GM18909 (cell line): ENCODE results near the gene TRAF2.

ENCODE experiments used
- ATAC-seq: cut with Tn5 transposase; IDR thresholded peaks from one replicate; pipeline ENCODE4 v1.9.1; 2021; ENCODE audit warnings: mild to moderate bottlenecking; ENCODE audit not compliant: unreplicated experiment, poor library complexity

Gene TRAF2

GRCh38 chr9:136928591-136928990, 42.3 kb downstream of the TRAF2 start:
- no peak for ATAC-seq

DNA sequence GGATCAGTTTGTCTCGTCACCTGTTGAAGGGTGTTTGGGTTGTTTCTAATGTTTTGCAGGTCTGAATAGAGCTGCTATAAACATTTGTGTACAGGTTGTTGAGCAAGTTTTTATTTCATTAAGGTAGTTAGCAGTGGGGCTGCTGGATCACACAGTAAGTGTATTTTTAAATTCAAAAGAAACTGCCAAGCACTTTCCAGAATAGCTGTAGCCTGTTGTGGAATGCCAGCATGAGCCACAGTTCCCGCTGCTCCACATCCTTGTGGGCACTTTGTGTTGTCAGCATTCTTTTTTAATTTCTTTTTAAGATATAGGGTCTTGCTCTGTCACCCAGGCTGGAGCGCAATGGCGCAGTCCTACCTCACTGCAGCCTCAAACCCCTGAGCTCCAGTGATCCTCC, 43.7 kb downstream of the TRAF2 start:
- ATAC-seq: no peak

- ATAC-seq: no peak
Measured at GRCh38 chr9:136931611-136932130, 45.4 kb downstream of the TRAF2 start.

DNA sequence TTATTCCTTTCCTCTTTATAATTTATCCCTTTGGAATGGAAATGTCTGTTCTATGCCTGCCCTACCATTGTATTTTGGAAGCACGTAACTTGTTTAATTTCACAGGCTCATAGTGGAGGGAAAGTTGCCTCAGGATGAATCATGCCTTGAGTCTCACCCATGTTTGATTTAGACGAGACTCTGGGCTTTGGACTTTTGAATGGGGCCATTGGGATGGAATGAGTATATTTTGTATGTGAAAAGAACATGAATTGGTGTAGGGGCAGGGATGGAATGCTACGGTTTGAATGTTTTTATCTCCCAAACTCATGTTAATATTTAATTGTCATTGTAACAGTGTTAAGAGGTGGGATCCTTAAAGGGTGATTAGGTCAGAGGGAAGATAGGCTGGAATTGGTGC, 48.0 kb downstream of the TRAF2 start:
- no peak for ATAC-seq

- no peak for ATAC-seq
Measured at GRCh38 chr9:136935651-136936050, 49.3 kb downstream of the TRAF2 start.

GRCh38 chr9:136936645-136937170, 50.4 kb downstream of the TRAF2 start:
- no peak for ATAC-seq

- no peak for ATAC-seq
Measured at GRCh38 chr9:136937186-136938001, 51.1 kb downstream of the TRAF2 start.

GRCh38 chr9:136939431-136939995, 53.2 kb downstream of the TRAF2 start:
- no peak for ATAC-seq

GRCh38 chr9:136939996-136940525, 53.7 kb downstream of the TRAF2 start:
- ATAC-seq: no peak

GRCh38 chr9:136940526-136941230, 54.4 kb downstream of the TRAF2 start:
- no peak for ATAC-seq

DNA sequence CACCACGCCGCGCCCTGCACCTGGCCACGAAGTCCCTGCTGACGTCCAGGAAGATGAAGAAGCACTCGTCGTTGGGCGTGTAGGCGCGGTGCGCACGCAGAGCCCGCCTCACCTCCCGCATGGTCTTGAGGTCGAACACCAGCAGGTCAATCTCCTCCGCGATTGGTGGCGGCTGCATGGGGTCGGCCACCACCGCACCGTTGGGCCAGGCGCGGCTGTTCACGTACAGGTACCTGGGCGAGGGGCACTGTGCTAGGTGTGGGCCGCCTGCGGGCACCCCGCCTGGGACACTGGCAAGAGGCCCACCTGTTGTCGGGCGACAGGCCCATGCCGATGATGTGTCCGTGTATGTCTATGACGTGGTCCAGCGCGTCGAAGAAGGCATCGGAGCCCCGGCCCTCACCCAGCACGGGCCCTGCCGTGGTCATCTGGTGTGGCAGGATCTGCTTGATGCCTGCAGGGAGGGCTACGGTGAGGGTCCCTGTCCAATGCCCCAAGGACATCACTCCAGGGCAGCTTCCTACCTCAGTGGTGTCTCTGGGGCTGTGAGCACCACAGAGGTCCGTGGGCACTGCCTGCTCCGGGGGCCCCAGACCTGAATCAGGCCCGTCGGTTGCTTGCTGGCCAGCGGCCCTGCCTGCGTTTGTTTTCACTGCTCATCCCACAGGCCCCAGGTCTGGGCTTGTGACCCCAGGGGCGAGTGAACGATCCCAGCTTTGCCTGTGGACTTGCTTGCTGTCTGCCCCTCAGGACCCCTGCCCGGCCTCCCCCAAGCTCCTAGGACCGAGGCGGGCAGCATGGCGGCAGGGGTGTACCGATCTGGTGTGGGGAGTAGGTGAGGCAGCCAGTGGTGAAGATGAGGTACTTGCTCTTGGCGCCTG, 55.2 kb downstream of the TRAF2 start:
- ATAC-seq: no peak

GRCh38 chr9:136942112-136942880, 56.0 kb downstream of the TRAF2 start:
- no peak for ATAC-seq

DNA sequence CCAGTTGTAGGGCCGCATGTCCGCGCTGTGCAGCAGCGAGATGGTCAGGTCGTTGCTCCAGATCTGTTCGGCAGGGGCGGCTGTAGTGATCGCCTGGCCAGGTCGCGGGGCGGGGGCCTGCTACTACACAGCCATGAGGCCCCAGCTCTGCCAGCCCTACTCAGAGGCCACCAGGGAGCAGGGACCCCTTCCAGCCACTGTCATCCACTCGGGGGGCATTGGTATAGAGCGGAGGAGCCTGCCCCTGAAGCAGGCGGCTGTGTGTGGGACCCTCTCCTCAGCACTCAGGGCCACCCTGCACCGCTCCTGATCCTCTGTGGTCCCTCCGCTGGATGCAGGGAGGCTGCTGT, 56.5 kb downstream of the TRAF2 start:
- no peak for ATAC-seq

DNA sequence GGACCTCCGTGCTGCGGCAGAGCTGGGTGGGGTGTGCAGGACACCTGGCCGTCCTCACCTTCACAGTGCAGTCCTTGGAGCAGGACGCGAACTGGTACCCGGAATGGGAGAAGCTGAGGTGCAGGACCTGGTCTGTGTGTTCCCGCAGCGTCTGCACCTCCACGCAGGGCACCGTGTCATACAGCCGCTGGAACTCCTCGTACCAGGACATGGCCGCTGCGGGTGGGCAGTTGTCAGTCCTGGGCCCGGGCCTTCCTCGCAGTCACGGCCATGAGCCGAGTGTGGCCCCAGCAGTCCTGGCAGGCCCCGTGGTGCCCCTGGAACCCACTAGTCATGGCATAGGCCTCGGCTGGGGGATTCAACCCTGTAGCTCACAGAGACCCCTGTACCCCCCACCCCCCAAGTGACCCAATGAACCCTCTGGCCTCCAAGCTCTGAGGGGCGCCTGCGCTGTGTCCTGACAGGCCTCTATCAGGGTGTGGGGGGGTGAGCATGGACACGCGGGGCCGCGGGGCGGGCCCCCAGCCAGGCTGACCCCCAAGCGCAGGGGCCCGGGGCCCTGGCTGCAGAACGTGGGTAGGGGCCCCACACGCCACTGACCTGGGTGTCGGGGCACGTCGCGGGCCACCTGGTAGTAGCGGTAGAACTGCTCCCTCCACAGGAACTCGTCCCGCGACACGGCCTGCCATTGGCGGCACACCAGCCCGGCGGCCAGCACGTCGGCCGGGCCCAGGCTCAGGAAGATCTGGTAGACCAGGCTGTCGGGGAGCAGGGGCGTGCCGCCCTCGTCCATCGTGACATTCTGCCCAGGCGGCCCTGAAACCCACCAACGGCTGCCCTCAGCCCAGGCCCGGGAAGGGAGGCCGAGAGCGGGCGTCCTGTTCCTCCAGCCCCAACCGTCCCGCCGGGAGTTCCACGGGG, 57.2 kb downstream of the TRAF2 start:
- peak; percentile 13 for ATAC-seq

GRCh38 chr9:136944212-136944518, 57.8 kb downstream of the TRAF2 start:
- ATAC-seq: peak; percentile 38

DNA sequence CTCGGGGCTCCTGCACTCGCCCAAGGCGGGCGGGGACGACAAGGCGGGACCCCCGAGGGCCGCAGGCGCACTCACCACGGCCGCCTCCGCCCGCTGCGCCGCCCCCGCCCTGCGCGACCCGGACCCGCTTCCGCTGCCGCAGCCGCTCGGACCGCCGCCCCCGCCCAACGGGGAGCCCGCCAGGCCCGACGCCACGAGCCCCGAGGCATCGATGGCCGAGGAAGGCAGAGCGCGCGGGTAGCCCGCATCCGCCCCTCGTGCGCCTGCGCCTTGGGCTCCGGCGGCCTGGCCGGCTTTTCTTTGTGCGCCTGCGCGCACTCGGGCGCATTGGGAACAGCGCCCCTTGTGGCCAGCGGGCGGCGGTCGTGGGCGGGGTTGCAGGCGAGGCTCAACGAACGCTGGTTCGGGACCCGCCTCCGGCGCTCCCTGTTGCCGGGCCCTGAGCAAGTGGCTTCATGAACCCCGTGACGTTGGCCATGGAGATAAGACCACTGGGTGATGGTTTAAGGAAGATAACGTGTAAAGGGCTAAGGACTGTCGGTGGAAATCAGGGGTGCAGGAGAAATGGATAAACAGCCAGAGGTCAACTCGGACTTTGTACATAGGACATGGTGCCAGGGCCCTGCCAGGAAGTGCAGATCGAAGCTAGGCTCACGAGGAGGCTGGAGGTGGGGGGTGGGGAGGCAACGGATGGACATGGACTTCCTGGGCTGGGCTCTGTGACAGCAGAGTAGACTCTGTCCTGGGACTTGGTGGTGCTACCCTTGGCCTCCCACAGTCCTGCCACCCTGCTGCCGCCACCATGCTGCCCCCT, 58.4 kb downstream of the TRAF2 start, which contains the start of the genes C8G and FBXW5:
Gene C8G, plus strand, starts transcription at position 725 of the 814 bp plus-strand sequence. Its CDS starts 78 bp downstream, at position 803.
Gene FBXW5, minus strand, starts transcription at position 220 of the 814 bp plus-strand sequence. CDS start 655 bp downstream, outside the sequence.
- peak; percentile 75 for ATAC-seq
